HCT116 (cell line): ENCODE measurements around the gene SIN3B. TPM values are rescaled to one million over a fixed set of nuclear protein-coding genes. Genes with fewer than 3 reads are reported as not detected.

Experiments
- ATAC-seq: fragments of 200-7000 bp; cut with Tn5 transposase; 2 replicates; pipeline ENCODE4 v1.9.1; 2020; ENCODE audit warnings: mild to moderate bottlenecking, moderate library complexity
- BruUV-seq: library from RNA; stranded (reverse); fragments of 400-500 nt; replicated peaks from 2 replicates; lab custom pipeline; 2021; lab: Mats Ljungman, UMichigan
- CTCF ChIA-PET: fragments of 300-600 bp; sonication (Branson Sonifier 250); formaldehyde crosslinking; loops from one replicate; lab custom pipeline; 2021; ENCODE audit warnings: antibody characterized with exemption; lab: Charles Lee
- POLR2A ChIA-PET: fragments of 300-600, 350-600 bp; sonication (Branson Sonifier 250); formaldehyde crosslinking; loops from one replicate; lab custom pipeline; 2021; ENCODE audit warnings: antibody characterized with exemption; lab: Charles Lee
- RAD21 ChIA-PET, 2 experiments: fragments of 300-600 bp; sonication (Branson Sonifier 250); formaldehyde crosslinking; loops; one replicate each; lab custom pipeline; 2023; ENCODE audit warnings: low total read pairs in 2 of 2; ENCODE audit not compliant: uncharacterized antibody in 2 of 2, unreplicated experiment in 2 of 2, low non-redundant PET in 1 of 2; lab: Charles Lee
- DNase-seq: peaks from one replicate; pipeline ENCODE4 v3.0.0-alpha.2; 2010; ENCODE audit warnings: low read depth, low spot score
- H2AFZ ChIP-seq: fragments of 200-600 bp; shearing (Covaris generic), sonication (generic); 2 replicates; pipeline ENCODE4 v1.6.1; 2017; ENCODE audit warnings: low read depth, mixed run types, mixed read lengths, antibody characterized with exemption, low read length; ENCODE audit not compliant: poor library complexity, severe bottlenecking
- H3K27ac ChIP-seq: 2 replicates; pipeline ENCODE4 v1.5.1; 2012; ENCODE audit warnings: low read depth, low read length
- H3K27me3 ChIP-seq: fragments of 200-600 bp; sonication (generic); 2 replicates; pipeline ENCODE4 v1.6.1; 2016; ENCODE audit warnings: mixed run types, low read length, mixed read lengths; ENCODE audit not compliant: insufficient read depth
- H3K36me3 ChIP-seq, 2 experiments: fragments of 200-500 bp in 1 of 2; fragments of 200-600 bp in 1 of 2; sonication (Bioruptor generic) in 1 of 2; sonication (generic) in 1 of 2; 2 replicates each; pipeline versions ENCODE4 v1.5.1 to v1.6.1; 2014 to 2016; ENCODE audit warnings: low read length in 2 of 2, inconsistent platforms in 1 of 2, mixed read lengths in 1 of 2, mixed run types in 1 of 2; ENCODE audit not compliant: insufficient read depth in 2 of 2, control insufficient read depth in 1 of 2
- H3K4me1 ChIP-seq, 2 experiments: fragments of 200-600 bp in 1 of 2; sonication (generic) in 1 of 2; 2 replicates each; pipeline versions ENCODE4 v1.5.1 to v1.6.1; 2012 to 2017; ENCODE audit warnings: low read length in 2 of 2, inconsistent platforms in 1 of 2, mild to moderate bottlenecking in 1 of 2, mixed read lengths in 1 of 2, mixed run types in 1 of 2, moderate library complexity in 1 of 2; ENCODE audit not compliant: insufficient read depth in 2 of 2, control insufficient read depth in 1 of 2
- H3K4me2 ChIP-seq: fragments of 200-600 bp; sonication (generic); 2 replicates; pipeline ENCODE4 v1.6.1; 2017; ENCODE audit warnings: mixed run types, low read length, mixed read lengths
- H3K4me3 ChIP-seq, 2 experiments: fragments of 200-600 bp in 1 of 2; sonication (generic) in 1 of 2; replicated peaks in 1 of 2; 2 replicates each; pipeline ENCODE4 v1.5.1; 2011 to 2016; ENCODE audit warnings: low read length in 2 of 2, control low read depth in 1 of 2, low read depth in 1 of 2, mild to moderate bottlenecking in 1 of 2, mixed read lengths in 1 of 2, mixed run types in 1 of 2
- H3K79me2 ChIP-seq: fragments of 200-600 bp; sonication (generic); 2 replicates; pipeline ENCODE4 v1.6.1; 2017; ENCODE audit warnings: mild to moderate bottlenecking, mixed run types, low read length, moderate library complexity, mixed read lengths; ENCODE audit not compliant: insufficient read depth
- H3K9ac ChIP-seq: fragments of 200-600 bp; sonication (generic); 2 replicates; pipeline ENCODE4 v1.6.1; 2016; ENCODE audit warnings: low read length, mixed read lengths
- H3K9me2 ChIP-seq: fragments of 200-600 bp; sonication (generic), shearing (Covaris generic); 2 replicates; pipeline ENCODE4 v1.6.1; 2017; ENCODE audit warnings: mixed run types, mild to moderate bottlenecking, moderate library complexity; ENCODE audit not compliant: insufficient read depth
- H3K9me3 ChIP-seq, 2 experiments: fragments of 200-500 bp in 1 of 2; fragments of 200-600 bp in 1 of 2; sonication (Bioruptor generic) in 1 of 2; sonication (generic) in 1 of 2; 2 replicates each; pipeline ENCODE4 v1.6.1; 2014 to 2017; ENCODE audit warnings: low read length in 2 of 2, mixed read lengths in 2 of 2, inconsistent platforms in 1 of 2, low read depth in 1 of 2, mild to moderate bottlenecking in 1 of 2, mixed run types in 1 of 2, moderate library complexity in 1 of 2; ENCODE audit not compliant: control insufficient read depth in 1 of 2, insufficient read depth in 1 of 2
- H4K20me1 ChIP-seq: fragments of 200-600 bp; sonication (generic), shearing (Covaris generic); 2 replicates; pipeline ENCODE4 v1.6.1; 2017; ENCODE audit warnings: mixed run types, mild to moderate bottlenecking, moderate library complexity; ENCODE audit not compliant: insufficient read depth
- CBX3 ChIP-seq: IDR thresholded peaks from 2 replicates; pipeline ENCODE4 v1.6.1; 2012; ENCODE audit warnings: low read depth
- CEBPB ChIP-seq: IDR thresholded peaks from 2 replicates; pipeline ENCODE4 v1.6.1; 2012; ENCODE audit warnings: low read depth
- ELF1 ChIP-seq: IDR thresholded peaks from 2 replicates; pipeline ENCODE4 v1.6.1; 2012; ENCODE audit warnings: low read depth, borderline replicate concordance
- JUND ChIP-seq: IDR thresholded peaks from 2 replicates; pipeline ENCODE4 v1.6.1; 2012
- SP1 ChIP-seq: IDR thresholded peaks from 2 replicates; pipeline ENCODE4 v1.6.1; 2012; ENCODE audit warnings: low read depth
- ZFX ChIP-seq: fragments of 450-650 bp; IDR thresholded peaks from 2 replicates; pipeline ENCODE4 v1.6.1; 2017
- intact Hi-C: fragments of 100-400 bp; cut with micrococcal nuclease; formaldehyde crosslinking; loops from 2 replicates; pipeline ENCODE4 v1.10.0; 2022
- total RNA-seq: library from RNA; stranded (reverse); gene quantifications from one replicate; pipeline ENCODE4 v1.2.1, GENCODE V29; 2021; ENCODE audit not compliant: unreplicated experiment
- TF ChIP-seq, protein P1 (sequence below): IDR thresholded peaks from 2 replicates; pipeline ENCODE4 v1.6.1; 2012; ENCODE audit warnings: low read depth
- TF ChIP-seq, protein P2 (sequence below): IDR thresholded peaks from 2 replicates; pipeline ENCODE4 v1.6.1; 2012

The SIN3B gene
- total RNA-seq, 1 experiment from 2014 or later = 59.9 TPM

DNA sequence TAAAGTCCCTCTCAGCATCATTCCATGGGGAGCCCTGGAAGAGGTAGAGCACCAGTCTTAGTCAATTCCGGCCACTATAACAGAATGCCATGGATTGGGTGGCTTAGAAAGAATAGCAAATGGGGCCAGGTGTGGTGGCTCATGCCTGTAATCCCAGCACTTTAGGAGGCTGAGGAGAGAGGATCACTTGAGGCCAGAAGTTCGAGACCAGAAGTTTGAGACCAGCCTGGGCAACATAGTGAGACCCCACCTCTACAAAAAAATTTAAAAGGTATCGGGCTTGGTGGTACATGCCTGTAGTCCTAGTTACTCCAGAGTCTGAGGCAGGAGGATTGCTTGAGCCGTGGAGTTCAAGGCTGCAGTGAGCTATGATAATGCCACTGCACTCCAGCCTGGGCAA, 25.0 kb upstream of the SIN3B start (continued):
- TF ChIP-seq, protein P1, sequence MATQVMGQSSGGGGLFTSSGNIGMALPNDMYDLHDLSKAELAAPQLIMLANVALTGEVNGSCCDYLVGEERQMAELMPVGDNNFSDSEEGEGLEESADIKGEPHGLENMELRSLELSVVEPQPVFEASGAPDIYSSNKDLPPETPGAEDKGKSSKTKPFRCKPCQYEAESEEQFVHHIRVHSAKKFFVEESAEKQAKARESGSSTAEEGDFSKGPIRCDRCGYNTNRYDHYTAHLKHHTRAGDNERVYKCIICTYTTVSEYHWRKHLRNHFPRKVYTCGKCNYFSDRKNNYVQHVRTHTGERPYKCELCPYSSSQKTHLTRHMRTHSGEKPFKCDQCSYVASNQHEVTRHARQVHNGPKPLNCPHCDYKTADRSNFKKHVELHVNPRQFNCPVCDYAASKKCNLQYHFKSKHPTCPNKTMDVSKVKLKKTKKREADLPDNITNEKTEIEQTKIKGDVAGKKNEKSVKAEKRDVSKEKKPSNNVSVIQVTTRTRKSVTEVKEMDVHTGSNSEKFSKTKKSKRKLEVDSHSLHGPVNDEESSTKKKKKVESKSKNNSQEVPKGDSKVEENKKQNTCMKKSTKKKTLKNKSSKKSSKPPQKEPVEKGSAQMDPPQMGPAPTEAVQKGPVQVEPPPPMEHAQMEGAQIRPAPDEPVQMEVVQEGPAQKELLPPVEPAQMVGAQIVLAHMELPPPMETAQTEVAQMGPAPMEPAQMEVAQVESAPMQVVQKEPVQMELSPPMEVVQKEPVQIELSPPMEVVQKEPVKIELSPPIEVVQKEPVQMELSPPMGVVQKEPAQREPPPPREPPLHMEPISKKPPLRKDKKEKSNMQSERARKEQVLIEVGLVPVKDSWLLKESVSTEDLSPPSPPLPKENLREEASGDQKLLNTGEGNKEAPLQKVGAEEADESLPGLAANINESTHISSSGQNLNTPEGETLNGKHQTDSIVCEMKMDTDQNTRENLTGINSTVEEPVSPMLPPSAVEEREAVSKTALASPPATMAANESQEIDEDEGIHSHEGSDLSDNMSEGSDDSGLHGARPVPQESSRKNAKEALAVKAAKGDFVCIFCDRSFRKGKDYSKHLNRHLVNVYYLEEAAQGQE = no peak
- TF ChIP-seq SP1 = no peak
- no peak for TF ChIP-seq ZFX
- no peak for TF ChIP-seq JUND
- TF ChIP-seq CEBPB = no peak
- no peak for TF ChIP-seq ELF1

DNA sequence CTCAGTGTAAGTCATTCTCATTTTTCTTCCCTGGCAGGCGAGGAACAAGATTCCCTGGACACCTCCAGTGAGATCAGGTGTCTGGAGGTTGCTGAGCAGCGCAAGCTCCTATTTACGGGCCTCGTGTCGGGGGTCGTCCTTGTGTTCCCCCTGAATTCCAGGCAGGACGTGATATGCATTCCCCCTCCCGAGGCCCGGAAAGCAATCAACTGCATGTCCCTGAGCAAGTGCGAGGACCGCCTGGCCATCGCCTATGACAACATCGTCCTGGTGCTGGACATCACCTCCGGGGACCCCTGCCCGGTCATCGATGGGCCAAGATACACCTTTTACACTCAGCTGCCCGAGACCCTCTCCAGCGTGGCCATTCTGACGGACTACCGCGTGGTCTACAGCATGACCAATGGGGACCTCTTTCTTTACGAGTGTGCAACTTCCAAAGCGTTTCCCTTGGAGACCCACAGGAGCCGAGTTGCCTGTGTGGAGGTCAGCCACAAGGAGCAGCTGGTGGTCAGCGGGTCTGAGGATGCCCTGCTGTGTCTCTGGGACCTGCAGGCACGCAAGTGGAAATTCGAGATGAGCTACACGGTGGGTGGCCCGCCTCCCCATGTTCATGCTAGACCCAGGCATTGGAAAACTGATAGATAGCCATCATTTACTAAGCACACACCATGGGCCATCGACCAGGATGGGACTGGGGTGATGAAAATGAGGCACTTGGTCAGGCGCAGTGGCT, 21.5 kb upstream of the SIN3B start:
- no peaks in the 10 kb centered on the region for H3K4me1 ChIP-seq
- no peak overlapping the region for H3K9ac ChIP-seq
- H3K36me3 ChIP-seq = no peaks in the 10 kb centered on the region
- H3K27ac ChIP-seq = no peak overlapping the region
- BruUV-seq = no TSS peak
- DNase-seq (no peak), ATAC-seq (no peak)
- TF ChIP-seq, protein P1 = no peak
- no peak for TF ChIP-seq CBX3
- TF ChIP-seq, protein P2, sequence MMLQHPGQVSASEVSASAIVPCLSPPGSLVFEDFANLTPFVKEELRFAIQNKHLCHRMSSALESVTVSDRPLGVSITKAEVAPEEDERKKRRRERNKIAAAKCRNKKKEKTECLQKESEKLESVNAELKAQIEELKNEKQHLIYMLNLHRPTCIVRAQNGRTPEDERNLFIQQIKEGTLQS = no peak
- POLR2A ChIA-PET = no interaction called here
- no peaks in the 10 kb centered on the region for H4K20me1 ChIP-seq
- no peaks in the 10 kb centered on the region for H3K9me3 ChIP-seq
- CTCF ChIA-PET = no interaction called here
- no peaks in the 10 kb centered on the region for H3K27me3 ChIP-seq
- no peak overlapping the region for H3K4me3 ChIP-seq
- no peak overlapping the region for H3K4me2 ChIP-seq
- H3K79me2 ChIP-seq = no peaks in the 10 kb centered on the region
- intact Hi-C loops = no loop called here
- RAD21 ChIA-PET = no interaction called here
- no peaks in the 10 kb centered on the region for H3K9me2 ChIP-seq
- H2AFZ ChIP-seq = no peak overlapping the region
